Melanocyte of skin (primary cell): ENCODE data around the gene NCOA4. TPM values are rescaled to one million over a fixed set of nuclear protein-coding genes. Genes with fewer than 3 reads are reported as not detected.

Experiments
- small RNA-seq, 2 donors: library from RNA; depleted of rRNA; stranded (forward); fragments of <200 nt; gene quantifications; one replicate each; pipeline ENCODE3, GENCODE V24; 2012
- total RNA-seq, 2 donors: library from RNA; depleted of rRNA; stranded (reverse); fragments of >200 nt; gene quantifications; 2 replicates each; pipeline ENCODE4 v1.2.3, GENCODE V29; 2012

Gene NCOA4
- total RNA-seq, result 100 to 1,000 TPM; 175 to 190 TPM

GRCh38 chr10:46030091-46030937, at the start of gene NCOA4:
NCOA4 (minus strand) TSS chr10:46030623; CDS start chr10:46016680, 13,943 bp downstream.

GRCh38 chr10:46046261-46046660, 15.8 kb upstream of the NCOA4 start, which contains the start of gene MSMB:
MSMB (minus strand) TSS chr10:46046269; CDS start chr10:46046237, 32 bp downstream.

GRCh38 chr10:45972106-45972812, 58.2 kb downstream of the NCOA4 start, which contains the start of gene TIMM23:
TIMM23 (plus strand) TSS chr10:45972489; CDS start chr10:45972625, 136 bp downstream.

Small RNA genes within 50 kb of the gene (small RNA-seq; reads per million reads assigned to genes)
- 0 reads per million in 2 donors for gene SNORA74C-1

Other genes with a start within 250 kb of the NCOA4 start
- gene AGAP4, start 183.1 kb downstream of the NCOA4 start, total RNA-seq, result 1 to 10 TPM; 4.1 to 6.3 TPM
- gene TIMM23, start 58.1 kb downstream of the NCOA4 start, total RNA-seq, result 10 to 100 TPM; 49.6 to 95.9 TPM
- gene MSMB, start 15.6 kb upstream of the NCOA4 start, total RNA-seq, result not detected